HepG2 (cell line): ENCODE measurements around the gene IL5RA. TPM values are rescaled to one million over a fixed set of nuclear protein-coding genes. Genes with fewer than 3 reads are reported as not detected.
A peak's percentile ranks its signal among the peaks of the same experiment; 100 is the strongest.

ENCODE experiments used
- AKAP8 ChIP-seq: sonication (generic); formaldehyde crosslinking; IDR thresholded peaks from 2 replicates; pipeline ENCODE4 v1.5.1; 2020; ENCODE audit warnings: mild to moderate bottlenecking, missing genetic modification reagents
- ELF3 ChIP-seq: IDR thresholded peaks from 2 replicates; pipeline ENCODE4 v1.6.1; 2016; ENCODE audit warnings: missing genetic modification reagents, missing compliant biosample characterization
- EZH2 ChIP-seq: conservative IDR thresholded peaks from 2 replicates; pipeline ENCODE4 v1.6.1; 2012; ENCODE audit warnings: mild to moderate bottlenecking, low read depth, low read length, moderate library complexity
- HDAC6 ChIP-seq: fragments of 200-600 bp; sonication (generic); IDR thresholded peaks from 2 replicates; pipeline ENCODE4 v1.7.0; 2017; ENCODE audit warnings: mild to moderate bottlenecking, antibody characterized with exemption, low read length, low read depth
- JDP2 ChIP-seq: sonication (generic); formaldehyde crosslinking; IDR thresholded peaks from 2 replicates; pipeline ENCODE4 v1.8.1; 2022; ENCODE audit warnings: missing genetic modification reagents, borderline replicate concordance
- MYC ChIP-seq: sonication (generic); formaldehyde crosslinking; IDR thresholded peaks from 2 replicates; pipeline ENCODE4 v1.9.0; 2021; ENCODE audit warnings: missing genetic modification reagents, borderline replicate concordance
- MZF1 ChIP-seq: sonication (generic); formaldehyde crosslinking; IDR thresholded peaks from 2 replicates; pipeline ENCODE4 v1.8.1; 2023; ENCODE audit warnings: mild to moderate bottlenecking, missing genetic modification reagents, borderline replicate concordance
- NBN ChIP-seq: fragments of 450-650 bp; conservative IDR thresholded peaks from 2 replicates; pipeline ENCODE4 v1.6.1; 2017
- SMAD1 ChIP-seq: sonication (generic); formaldehyde crosslinking; IDR thresholded peaks from 2 replicates; pipeline ENCODE4 v1.4.0; 2020; ENCODE audit warnings: missing genetic modification reagents, low read depth, mild to moderate bottlenecking, borderline replicate concordance
- SNRNP70 ChIP-seq: fragments of 200-400 bp; formaldehyde crosslinking; IDR thresholded peaks from 2 replicates; pipeline ENCODE4 v1.6.1; 2017; ENCODE audit warnings: mild to moderate bottlenecking, low read depth, low read length, moderate library complexity
- ZNF383 ChIP-seq: sonication (generic); formaldehyde crosslinking; IDR thresholded peaks from 2 replicates; pipeline ENCODE4 v1.4.0; 2020; ENCODE audit warnings: missing genetic modification reagents, mild to moderate bottlenecking, borderline replicate concordance
- ZNF441 ChIP-seq: sonication (generic); formaldehyde crosslinking; IDR thresholded peaks from 2 replicates; pipeline ENCODE4 v1.7.0; 2021; ENCODE audit warnings: missing genetic modification reagents, borderline replicate concordance
- ZNF496 ChIP-seq: sonication (generic); formaldehyde crosslinking; IDR thresholded peaks from 2 replicates; pipeline ENCODE4 v1.8.1; 2023; ENCODE audit warnings: mild to moderate bottlenecking, moderate library complexity, missing genetic modification reagents; ENCODE audit not compliant: insufficient replicate concordance
- ZNF569 ChIP-seq: sonication (generic); formaldehyde crosslinking; IDR thresholded peaks from 2 replicates; pipeline ENCODE4 v1.5.0; 2020; ENCODE audit warnings: mild to moderate bottlenecking, missing genetic modification reagents, moderate library complexity, borderline replicate concordance
- ZNF572 ChIP-seq: sonication (generic); formaldehyde crosslinking; IDR thresholded peaks from 2 replicates; pipeline ENCODE4 v1.5.1; 2020; ENCODE audit warnings: mild to moderate bottlenecking, missing genetic modification reagents
- ZNF672 ChIP-seq: sonication (generic); formaldehyde crosslinking; IDR thresholded peaks from 2 replicates; pipeline ENCODE4 v1.8.1; 2022; ENCODE audit warnings: missing genetic modification reagents
- ZNF709 ChIP-seq: sonication (generic); formaldehyde crosslinking; IDR thresholded peaks from 2 replicates; pipeline ENCODE4 v1.5.0; 2020; ENCODE audit warnings: mild to moderate bottlenecking, missing genetic modification reagents
- polyA plus RNA-seq, 8 experiments: library from polyadenylated mRNA; depleted of rRNA in 3 of 8; stranded (reverse) in 7 of 8; unstranded in 1 of 8; fragments of >200 nt; fragmentation: Illumina TruSeq in 4 of 8; extraction: Trizol in 4 of 8; gene quantifications; 2 replicates each; pipeline versions ENCODE4 v1.2.1 to v1.2.3, GENCODE V29; 2011 to 2016; ENCODE audit warnings: low read depth in 4 of 8, missing spikeins in 1 of 8, mixed read lengths in 1 of 8; ENCODE audit not compliant: insufficient read depth in 1 of 8
- total RNA-seq, 5 experiments: library from RNA; depleted of rRNA; stranded (reverse); fragments of >200 nt; fragmentation: Illumina TruSeq; extraction: Trizol; gene quantifications; 2 replicates each; pipeline ENCODE4 v1.2.3, GENCODE V29; 2016; ENCODE audit warnings: low read depth in 1 of 5
- TF ChIP-seq, protein P1 (sequence below): IDR thresholded peaks from 2 replicates; pipeline ENCODE4 v1.6.1; 2016; ENCODE audit warnings: missing compliant biosample characterization, missing genetic modification reagents, borderline replicate concordance
- TF ChIP-seq, protein P2 (sequence below): sonication (generic); formaldehyde crosslinking; IDR thresholded peaks from 2 replicates; pipeline ENCODE4 v1.9.0; 2022; ENCODE audit warnings: missing genetic modification reagents, mild to moderate bottlenecking, borderline replicate concordance
- TF ChIP-seq, protein P3 (sequence below): sonication (generic); formaldehyde crosslinking; IDR thresholded peaks from 2 replicates; pipeline ENCODE4 v1.9.0; 2021; ENCODE audit warnings: missing genetic modification reagents, borderline replicate concordance
- TF ChIP-seq, protein P4 (sequence below): sonication (generic); formaldehyde crosslinking; IDR thresholded peaks from 2 replicates; pipeline ENCODE4 v1.5.0; 2020; ENCODE audit warnings: missing genetic modification reagents

IL5RA gene
- total and polyA plus RNA-seq, 2 of the 13 experiments (the other 11 are each of a cell fraction or from before 2014, with no cell fraction given), result not detected

DNA sequence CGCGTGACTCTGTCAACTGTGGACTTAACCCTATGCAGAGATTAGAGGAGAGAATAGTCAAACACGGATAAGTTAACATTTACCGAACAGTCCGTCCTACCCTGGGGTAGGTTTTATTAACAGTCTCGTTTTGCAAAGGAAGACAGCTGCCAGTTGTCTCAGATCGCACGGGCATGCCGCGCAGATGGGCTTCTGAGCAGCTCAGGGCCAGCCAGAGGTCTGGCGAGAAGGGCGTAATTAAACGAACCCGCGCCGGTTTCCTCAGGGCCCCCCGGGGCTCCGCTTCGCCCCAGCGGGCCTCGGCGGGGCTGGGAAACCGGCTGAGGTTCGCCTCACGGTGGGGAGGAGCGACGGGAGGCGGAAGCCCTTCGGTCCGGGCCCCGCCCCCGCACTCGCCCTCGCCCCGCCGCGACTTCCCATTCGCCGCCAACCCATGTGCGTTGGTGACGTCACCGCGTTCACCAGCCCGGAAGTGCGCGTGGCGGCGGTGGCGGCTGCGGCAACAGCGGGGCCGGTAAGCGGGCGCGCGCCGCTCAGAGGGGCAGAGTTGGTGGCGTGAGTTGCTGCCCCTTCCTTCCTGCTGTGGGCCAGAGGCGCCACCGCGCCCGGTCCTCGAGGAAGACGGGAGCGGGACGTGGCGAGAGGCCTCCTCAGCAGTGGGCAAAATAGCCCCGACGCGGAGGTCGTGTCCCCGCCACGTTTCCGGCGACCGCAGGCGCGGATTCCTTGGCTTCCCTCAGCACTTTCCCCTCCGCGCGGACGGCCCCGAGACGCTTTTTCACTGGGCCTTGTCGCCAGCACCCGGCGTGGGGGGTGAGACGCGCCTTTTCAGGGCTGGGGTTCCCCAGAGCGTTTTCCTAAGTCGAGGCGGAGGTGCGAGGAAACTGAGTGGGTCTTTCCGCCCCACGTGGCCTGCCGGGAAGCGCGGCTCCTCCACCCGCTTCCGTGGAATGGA is 16.6 kb upstream of the IL5RA start, which contains the start of gene TRNT1 (continued):
- TF ChIP-seq ZNF383 (CRISPR knock-in tag) (no peak), SMAD1 (CRISPR knock-in tag) (no peak), EZH2 (no peak), ZNF672 (CRISPR knock-in tag) (0 out of 2 replicates have a peak, but pooled peaks have one; percentile 40), ELF3 (CRISPR knock-in tag) (peak; percentile 81), SNRNP70 (no peak), ZNF441 (CRISPR knock-in tag) (peak; percentile 29), ZNF496 (CRISPR knock-in tag) (no peak), ZNF709 (CRISPR knock-in tag) (peak; percentile 95), HDAC6 (no peak), AKAP8 (CRISPR knock-in tag) (no peak), NBN (no peak), JDP2 (no peak), ZNF569 (0 out of 2 replicates have a peak, but pooled peaks have one; percentile 79), ZNF572 (CRISPR knock-in tag) (peak; percentile 61; the same call in 1 of the 2 replicates), MZF1 (CRISPR knock-in tag) (no peak), MYC (CRISPR knock-in tag) (peak; percentile 93)
- TF ChIP-seq, protein P1, sequence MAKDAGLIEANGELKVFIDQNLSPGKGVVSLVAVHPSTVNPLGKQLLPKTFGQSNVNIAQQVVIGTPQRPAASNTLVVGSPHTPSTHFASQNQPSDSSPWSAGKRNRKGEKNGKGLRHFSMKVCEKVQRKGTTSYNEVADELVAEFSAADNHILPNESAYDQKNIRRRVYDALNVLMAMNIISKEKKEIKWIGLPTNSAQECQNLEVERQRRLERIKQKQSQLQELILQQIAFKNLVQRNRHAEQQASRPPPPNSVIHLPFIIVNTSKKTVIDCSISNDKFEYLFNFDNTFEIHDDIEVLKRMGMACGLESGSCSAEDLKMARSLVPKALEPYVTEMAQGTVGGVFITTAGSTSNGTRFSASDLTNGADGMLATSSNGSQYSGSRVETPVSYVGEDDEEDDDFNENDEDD, result peak; percentile 83; the same call in 1 of the 2 replicates
- TF ChIP-seq, protein P2, sequence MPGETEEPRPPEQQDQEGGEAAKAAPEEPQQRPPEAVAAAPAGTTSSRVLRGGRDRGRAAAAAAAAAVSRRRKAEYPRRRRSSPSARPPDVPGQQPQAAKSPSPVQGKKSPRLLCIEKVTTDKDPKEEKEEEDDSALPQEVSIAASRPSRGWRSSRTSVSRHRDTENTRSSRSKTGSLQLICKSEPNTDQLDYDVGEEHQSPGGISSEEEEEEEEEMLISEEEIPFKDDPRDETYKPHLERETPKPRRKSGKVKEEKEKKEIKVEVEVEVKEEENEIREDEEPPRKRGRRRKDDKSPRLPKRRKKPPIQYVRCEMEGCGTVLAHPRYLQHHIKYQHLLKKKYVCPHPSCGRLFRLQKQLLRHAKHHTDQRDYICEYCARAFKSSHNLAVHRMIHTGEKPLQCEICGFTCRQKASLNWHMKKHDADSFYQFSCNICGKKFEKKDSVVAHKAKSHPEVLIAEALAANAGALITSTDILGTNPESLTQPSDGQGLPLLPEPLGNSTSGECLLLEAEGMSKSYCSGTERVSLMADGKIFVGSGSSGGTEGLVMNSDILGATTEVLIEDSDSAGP (CRISPR knock-in tag), result peak; percentile 81
- TF ChIP-seq, protein P3, sequence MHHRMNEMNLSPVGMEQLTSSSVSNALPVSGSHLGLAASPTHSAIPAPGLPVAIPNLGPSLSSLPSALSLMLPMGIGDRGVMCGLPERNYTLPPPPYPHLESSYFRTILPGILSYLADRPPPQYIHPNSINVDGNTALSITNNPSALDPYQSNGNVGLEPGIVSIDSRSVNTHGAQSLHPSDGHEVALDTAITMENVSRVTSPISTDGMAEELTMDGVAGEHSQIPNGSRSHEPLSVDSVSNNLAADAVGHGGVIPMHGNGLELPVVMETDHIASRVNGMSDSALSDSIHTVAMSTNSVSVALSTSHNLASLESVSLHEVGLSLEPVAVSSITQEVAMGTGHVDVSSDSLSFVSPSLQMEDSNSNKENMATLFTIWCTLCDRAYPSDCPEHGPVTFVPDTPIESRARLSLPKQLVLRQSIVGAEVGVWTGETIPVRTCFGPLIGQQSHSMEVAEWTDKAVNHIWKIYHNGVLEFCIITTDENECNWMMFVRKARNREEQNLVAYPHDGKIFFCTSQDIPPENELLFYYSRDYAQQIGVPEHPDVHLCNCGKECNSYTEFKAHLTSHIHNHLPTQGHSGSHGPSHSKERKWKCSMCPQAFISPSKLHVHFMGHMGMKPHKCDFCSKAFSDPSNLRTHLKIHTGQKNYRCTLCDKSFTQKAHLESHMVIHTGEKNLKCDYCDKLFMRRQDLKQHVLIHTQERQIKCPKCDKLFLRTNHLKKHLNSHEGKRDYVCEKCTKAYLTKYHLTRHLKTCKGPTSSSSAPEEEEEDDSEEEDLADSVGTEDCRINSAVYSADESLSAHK, result no peak
- TF ChIP-seq, protein P4, sequence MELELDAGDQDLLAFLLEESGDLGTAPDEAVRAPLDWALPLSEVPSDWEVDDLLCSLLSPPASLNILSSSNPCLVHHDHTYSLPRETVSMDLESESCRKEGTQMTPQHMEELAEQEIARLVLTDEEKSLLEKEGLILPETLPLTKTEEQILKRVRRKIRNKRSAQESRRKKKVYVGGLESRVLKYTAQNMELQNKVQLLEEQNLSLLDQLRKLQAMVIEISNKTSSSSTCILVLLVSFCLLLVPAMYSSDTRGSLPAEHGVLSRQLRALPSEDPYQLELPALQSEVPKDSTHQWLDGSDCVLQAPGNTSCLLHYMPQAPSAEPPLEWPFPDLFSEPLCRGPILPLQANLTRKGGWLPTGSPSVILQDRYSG (CRISPR knock-in tag), result peak; percentile 88; the same call in 1 of the 2 replicates
